NCI-H1048 (cell line): Measurements from ENCODE around the gene FRZB.

Source experiments
- DNase-seq: peaks from one replicate; lab custom pipeline; 2025; lab: John Stamatoyannopoulos, UW

Gene FRZB

DNA sequence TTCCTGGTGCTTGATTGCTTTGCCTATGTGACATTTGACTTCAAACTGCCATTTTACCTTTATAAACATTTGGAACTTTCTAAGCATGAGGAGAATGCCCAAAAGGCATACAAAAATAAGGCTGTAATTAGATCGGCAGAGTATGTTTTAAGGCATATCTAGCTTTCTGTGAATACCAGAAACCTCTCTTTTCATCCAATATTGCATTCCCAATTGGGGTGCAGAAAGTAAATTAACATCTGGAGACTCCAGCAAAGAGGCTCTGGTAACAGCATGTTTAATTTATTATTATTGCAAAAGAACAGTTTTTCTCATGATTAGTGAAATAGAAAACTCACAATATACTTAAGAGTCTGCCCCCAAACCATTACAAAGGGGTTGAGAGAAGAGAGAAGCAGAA lies 32.1 kb downstream of the FRZB start:
- no peak for DNase-seq

GRCh38 chr2:182833084-182833854 lies 33.2 kb downstream of the FRZB start:
- no peak for DNase-seq

GRCh38 chr2:182831921-182832320 lies 34.5 kb downstream of the FRZB start:
- DNase-seq = no peak

DNA sequence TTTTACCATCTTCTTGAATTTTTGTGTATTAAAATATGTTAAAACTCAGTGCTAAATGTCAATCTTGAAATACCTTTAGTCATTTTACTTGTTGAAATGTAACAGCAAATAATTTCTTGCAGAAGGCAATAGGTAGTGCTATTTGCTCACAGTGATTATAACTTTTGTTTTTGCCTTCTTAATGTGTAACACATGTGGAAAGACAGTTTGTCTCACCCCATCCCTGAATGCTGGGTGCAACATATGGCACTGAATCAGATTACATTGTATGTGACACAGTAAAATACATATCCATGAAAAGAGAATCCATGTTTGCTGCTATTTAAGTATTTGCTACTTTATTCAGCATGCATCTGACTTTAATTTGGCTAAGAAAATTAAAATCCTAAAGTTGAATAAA lies 35.3 kb downstream of the FRZB start:
- DNase-seq = no peak

DNA sequence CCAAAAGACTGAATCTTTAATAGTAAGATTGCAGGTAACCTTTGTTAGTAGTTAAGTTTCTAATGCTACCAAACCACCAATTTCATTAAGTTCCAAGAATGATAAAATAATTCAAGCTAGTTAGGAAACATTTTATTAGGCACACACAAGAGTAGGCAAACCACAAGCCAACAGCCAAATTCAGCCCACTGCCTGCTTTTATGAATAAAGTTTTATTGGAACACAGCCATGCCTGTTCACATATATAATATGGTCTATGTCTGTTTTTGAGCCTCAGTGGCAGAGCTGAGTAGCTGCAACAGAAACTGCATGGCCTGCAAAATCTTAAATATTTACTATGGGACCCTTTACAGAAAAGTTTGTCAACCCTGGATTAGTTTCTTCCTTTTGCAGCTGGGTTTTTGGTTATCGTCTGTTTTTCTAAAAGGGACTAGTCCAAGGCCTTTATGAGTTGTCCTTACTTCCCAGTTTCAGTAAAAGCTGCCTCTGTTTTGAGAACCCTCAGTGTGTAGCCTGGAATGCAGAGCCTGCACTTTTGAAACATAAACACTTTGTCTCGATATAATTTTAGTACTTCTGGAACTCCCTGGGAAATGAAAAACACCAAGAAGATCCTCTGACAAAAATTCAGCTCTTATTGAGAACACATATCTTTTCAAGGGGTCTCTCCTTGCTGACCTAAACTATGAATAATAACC lies 39.1 kb downstream of the FRZB start:
- no peak for DNase-seq

- DNase-seq = no peak
Observed at GRCh38 chr2:182826496-182826895, 39.9 kb downstream of the FRZB start.

GRCh38 chr2:182826064-182826463 lies 40.4 kb downstream of the FRZB start:
- DNase-seq = no peak

- no peak for DNase-seq
Observed at GRCh38 chr2:182824767-182825158, 41.7 kb downstream of the FRZB start.

DNA sequence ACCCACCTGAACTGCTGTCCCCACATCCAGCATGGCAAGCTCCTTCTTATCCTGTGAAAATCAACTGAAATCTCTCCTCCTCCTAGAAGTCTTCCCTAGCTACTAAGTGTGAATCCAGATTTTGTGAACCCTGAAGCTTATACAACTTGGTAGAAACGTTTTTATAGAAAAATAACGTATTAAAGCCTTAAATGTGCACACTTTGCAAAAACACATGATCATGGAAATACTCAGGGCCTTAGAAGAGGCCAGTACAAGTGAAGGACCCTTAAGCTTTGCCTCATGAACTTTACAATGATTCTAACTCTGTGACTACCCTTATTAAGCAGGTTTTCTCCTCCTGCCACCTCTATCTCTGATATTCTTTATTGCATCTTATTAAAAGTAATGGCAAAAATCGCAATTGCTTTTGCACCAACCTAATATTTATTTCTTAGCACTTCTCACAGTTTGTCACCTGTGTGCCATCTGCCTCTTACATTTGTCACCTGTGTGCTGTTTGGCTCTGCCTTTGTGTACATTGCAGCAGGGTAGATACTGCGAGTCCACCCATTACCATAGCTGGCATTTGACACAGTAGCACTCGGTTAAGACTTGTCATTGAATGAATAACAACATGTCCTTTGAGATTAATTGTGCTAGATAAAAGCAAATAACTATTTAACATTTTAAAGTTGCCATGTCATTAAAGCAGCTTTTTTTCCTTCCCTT lies 42.2 kb downstream of the FRZB start:
- DNase-seq = no peak

GRCh38 chr2:182822733-182823132 lies 43.7 kb downstream of the FRZB start:
- DNase-seq = no peak

GRCh38 chr2:182821182-182821581 lies 45.3 kb downstream of the FRZB start:
- no peak for DNase-seq

DNA sequence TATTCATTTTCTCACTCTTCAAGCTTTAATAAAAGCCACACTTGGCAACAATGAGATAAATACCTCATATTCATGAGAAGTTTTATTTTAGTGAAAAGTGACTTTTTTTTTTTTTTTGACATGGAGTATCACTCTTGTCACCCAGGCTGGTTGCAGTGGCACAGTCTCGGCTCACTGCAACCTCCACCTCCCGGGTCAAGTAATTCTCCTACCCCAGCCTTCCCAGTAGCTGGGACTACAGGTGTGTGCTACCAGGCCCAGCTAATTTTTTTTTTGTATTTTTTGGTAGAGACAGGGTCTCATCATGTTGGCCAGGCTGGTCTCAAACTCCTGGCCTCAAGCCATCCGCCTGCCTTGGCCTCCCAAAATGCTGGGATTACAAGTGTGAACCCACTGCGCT lies 47.0 kb downstream of the FRZB start:
- DNase-seq = no peak

DNA sequence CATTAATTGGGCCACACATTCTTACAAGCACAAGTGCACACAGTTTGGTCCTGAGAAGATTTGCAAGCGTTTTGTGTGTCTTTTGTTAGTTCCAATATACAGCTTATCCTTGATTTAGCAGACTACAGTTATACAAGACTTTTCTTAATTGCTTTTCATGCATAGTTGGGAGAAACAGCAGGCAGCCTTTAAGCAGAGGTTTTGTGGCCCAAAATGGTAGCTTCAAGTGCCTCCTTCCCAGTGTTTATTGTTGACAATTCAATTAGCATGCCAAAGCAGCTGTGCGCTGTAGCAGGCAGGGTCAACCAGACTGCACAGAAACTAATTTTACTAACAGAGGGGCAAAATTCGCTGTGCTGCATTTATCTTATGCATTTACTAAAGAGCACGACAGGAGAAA lies 47.5 kb downstream of the FRZB start:
- no peak for DNase-seq

DNA sequence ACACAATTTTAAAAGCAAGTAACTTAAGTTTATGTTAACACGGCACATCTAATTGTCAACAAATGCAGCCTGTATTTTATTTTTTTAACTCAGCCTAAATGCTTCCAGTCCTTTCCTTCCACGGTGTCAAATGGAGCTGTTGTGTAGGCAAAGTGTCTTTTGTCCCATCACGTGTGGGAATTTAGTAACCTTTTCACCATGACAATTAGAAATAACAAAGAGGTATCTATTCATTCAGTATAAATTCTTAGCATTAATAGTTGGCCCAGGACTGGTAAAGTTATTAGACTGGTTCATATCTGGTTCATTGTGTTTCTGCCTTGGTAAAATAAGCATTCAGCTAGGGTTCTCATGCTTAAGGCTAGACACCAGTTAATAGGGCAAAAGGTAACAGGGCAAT lies 47.9 kb downstream of the FRZB start:
- DNase-seq = no peak

GRCh38 chr2:182817558-182817957 lies 48.9 kb downstream of the FRZB start:
- DNase-seq = no peak

- no peak for DNase-seq
Observed at GRCh38 chr2:182816866-182817265, 49.6 kb downstream of the FRZB start.

DNA sequence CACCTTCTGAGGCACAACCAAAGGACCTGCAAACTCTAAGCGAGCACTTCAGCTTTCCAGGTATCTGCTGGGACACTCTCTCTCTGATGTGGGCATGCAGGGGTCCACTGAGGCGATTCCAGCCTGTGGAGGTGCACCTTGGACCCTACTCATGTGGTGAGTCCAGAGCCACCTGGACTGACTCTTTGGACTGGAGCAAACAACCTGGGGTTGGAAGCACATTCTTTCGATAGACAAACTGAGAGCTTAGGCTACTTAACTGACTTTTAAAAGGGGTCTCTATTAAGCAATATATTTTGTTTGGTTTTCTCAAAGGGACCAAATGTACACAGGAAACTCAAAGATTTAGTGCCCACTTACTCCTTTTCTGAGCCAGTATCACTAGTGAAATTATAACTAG lies 51.6 kb downstream of the FRZB start:
- DNase-seq = no peak

GRCh38 chr2:182814380-182814779 lies 52.1 kb downstream of the FRZB start:
- no peak for DNase-seq

DNA sequence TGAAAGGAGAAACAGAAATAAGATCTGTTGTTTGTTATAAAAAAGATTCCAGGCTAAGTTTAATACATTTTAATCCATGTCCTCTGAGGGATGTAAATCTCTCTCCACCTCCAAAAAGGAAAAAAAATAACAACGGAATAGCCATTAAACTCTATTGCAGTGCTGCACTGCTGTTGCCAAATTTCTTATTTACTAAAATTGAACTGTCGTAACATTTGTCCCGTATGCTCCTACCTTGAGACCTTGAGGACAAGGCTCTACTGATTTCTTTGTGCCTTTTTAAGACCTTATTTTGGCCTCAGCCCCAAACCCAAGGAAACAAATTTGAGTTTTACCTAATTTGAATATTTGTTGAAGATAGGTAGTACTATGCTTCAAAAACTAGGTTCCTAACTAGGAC lies 56.4 kb downstream of the FRZB start:
- DNase-seq = no peak

DNA sequence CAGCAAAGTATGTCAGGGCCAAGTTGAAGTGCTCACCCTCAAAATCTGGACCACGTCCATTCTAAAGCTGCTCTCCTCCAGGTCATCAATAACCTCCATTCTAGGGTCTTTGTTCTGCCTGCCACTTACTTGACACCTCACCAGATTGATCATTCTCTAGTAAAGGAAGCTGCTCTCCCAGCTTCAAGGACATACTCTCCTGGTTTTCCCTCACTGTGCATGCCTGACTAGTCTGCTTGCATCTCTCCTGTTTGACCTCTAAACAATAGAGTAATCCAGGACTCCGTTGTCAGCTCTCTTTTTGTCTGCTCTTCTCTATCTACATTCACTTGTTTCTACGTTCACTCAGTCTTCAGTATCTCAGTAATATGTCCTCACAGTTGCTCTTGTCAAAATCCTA lies 59.1 kb downstream of the FRZB start:
- DNase-seq = no peak

GRCh38 chr2:182804128-182804527 lies 62.3 kb downstream of the FRZB start:
- no peak for DNase-seq

DNA sequence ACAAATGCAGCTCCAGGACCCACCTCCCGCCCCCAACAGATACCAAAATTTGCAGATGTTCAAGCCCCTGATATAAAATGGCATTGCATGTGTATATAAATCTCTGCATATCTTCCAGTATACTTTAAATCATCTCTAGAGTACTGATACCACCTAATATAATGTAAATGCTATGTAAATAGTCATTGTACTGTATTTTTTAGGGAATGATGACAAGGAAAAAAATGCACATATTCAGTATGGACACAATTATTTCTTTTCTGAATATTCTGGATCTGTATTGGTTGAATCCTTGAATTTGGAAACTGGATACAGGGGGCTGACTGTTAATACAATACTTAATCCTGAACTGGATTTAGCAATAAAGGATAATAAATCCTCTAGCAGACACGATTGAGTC lies 67.7 kb downstream of the FRZB start:
- no peak for DNase-seq

- no peak for DNase-seq
Observed at GRCh38 chr2:182792441-182792840, 74.0 kb downstream of the FRZB start.
